Vagina (tissue), 2 donors: ENCODE data around the gene EXD3.

Source experiments
- CTCF ChIP-seq, 3 experiments: fragments of 450-650 bp in 2 of 3; fragments of 200-600 bp in 1 of 3; sonication (generic) in 1 of 3; IDR thresholded peaks; one replicate each; pipeline ENCODE4 v1.5.1; 2017 to 2019; ENCODE audit warnings: antibody characterized with exemption in 3 of 3, mild to moderate bottlenecking in 2 of 3, moderate library complexity in 2 of 3
- POLR2A ChIP-seq, 2 donors: fragments of 450-650 bp; IDR thresholded peaks; one replicate each; pipeline ENCODE4 v1.6.1; 2017; ENCODE audit warnings: antibody characterized with exemption in 2 of 2, mild to moderate bottlenecking in 2 of 2, moderate library complexity in 2 of 2
- POLR2AphosphoS5 ChIP-seq, 2 donors: sonication (generic); formaldehyde crosslinking; IDR thresholded peaks; one replicate each; pipeline ENCODE4 v1.9.0; 2017; ENCODE audit warnings: antibody characterized with exemption in 2 of 2, mild to moderate bottlenecking in 2 of 2, low read depth in 1 of 2; ENCODE audit not compliant: insufficient read depth in 1 of 2

- TF ChIP-seq CTCF (IDR thresholded peaks at IDR 0.05) (no peak), POLR2AphosphoS5 (IDR thresholded peaks at IDR 0.05; ENCODE audit: insufficient read depth in 1 of 2, low read depth in 1 of 2) (no peak), POLR2A (IDR thresholded peaks at IDR 0.05) (no peak)
Observed at GRCh38 chr9:137456864-137457405, 34.0 kb upstream of the EXD3 start.
